Dendritic cell treated with granulocyte-macrophage colony-stimulating factor and Interleukin-4, amounts not matched to agents 40 ng/mL and 50 ng/mL, for 4 days (primary cell): ENCODE results near the gene PBLD.
"Not testable (repeated sequence)": the region's sequence is repeated elsewhere in the genome, so short reads cannot be mapped to it uniquely, and the experiment has no call there.

Experiments
- H3K27ac Mint-ChIP-seq: one replicate; pipeline ENCODE4 v1.8.0; 2022; ENCODE audit warnings: mild to moderate bottlenecking, mixed read lengths
- H3K27me3 Mint-ChIP-seq: one replicate; pipeline ENCODE4 v1.8.0; 2022; ENCODE audit warnings: mild to moderate bottlenecking, mixed read lengths
- H3K36me3 Mint-ChIP-seq: one replicate; pipeline ENCODE4 v1.8.0; 2022; ENCODE audit warnings: low read depth, mixed read lengths
- H3K4me1 Mint-ChIP-seq: one replicate; pipeline ENCODE4 v1.8.0; 2022; ENCODE audit warnings: low read depth, mixed read lengths
- H3K4me3 Mint-ChIP-seq: one replicate; pipeline ENCODE4 v1.8.0; 2022; ENCODE audit warnings: mild to moderate bottlenecking, moderate library complexity, mixed read lengths
- H3K9me3 Mint-ChIP-seq: one replicate; pipeline ENCODE4 v1.8.0; 2022; ENCODE audit warnings: mixed read lengths
- intact Hi-C: fragments of 100-400 bp; cut with micrococcal nuclease; formaldehyde crosslinking; loops from one replicate; pipeline ENCODE4 v1.15.0; 2022

The PBLD gene

DNA sequence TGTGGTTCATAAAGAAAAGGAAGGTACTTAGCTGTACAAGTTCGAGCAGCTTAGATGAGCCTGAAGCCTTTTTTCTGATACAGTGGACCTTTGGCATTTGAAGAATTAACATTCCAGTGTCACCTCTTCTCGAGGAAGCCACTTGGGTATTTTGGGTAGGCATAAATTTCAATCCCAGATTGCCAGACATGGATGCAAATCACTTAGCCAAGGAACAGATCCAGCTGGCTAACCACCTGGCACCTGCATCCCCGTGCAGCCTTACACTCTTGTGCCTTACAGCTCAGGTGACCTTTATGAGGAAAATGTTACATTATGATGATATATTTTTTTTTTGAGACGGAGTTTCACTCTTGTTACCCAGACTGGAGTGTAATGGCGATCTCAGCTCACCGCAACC lies 84.8 kb downstream of the PBLD start:
- Mint-ChIP-seq H3K36me3 (no peaks in the 10 kb centered on the region), H3K4me3 (no peak overlapping the region), H3K9me3 (no peaks in the 10 kb centered on the region), H3K4me1 (peaks cover 15% of the 10 kb centered on the region), H3K27ac (no peak overlapping the region), H3K27me3 (no peaks in the 10 kb centered on the region)
- intact Hi-C loops: no loop called here

- H3K9me3 Mint-ChIP-seq, H3K27me3 Mint-ChIP-seq, H3K4me1 Mint-ChIP-seq, H3K4me3 Mint-ChIP-seq, intact Hi-C loops, H3K36me3 Mint-ChIP-seq, H3K27ac Mint-ChIP-seq: not testable (repeated sequence)
Observed at GRCh38 chr10:68246397-68246796, 86.3 kb downstream of the PBLD start.

DNA sequence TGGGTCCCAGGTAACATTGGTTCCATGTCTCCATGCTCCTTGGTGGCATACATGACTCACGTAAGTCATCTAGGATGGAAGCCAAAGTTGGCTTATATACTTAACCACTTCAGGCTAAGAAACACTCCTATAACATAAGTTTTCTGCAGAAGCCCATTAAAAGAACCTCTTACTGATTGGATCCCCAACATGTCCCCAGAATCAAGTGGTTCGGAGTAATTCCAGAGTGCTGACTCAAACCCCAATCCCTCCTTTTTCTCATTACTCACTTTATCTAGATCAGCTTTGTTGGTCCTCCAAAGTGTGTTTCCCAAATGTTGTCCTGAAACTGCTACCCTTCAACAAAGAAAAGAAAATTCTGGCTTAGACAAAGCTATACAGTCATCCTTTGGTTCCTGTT lies 90.7 kb downstream of the PBLD start:
- H3K4me1 Mint-ChIP-seq: no peaks in the 10 kb centered on the region
- H3K27me3 Mint-ChIP-seq: no peaks in the 10 kb centered on the region
- no peaks in the 10 kb centered on the region for H3K36me3 Mint-ChIP-seq
- H3K9me3 Mint-ChIP-seq: no peaks in the 10 kb centered on the region
- H3K4me3 Mint-ChIP-seq: no peak overlapping the region
- H3K27ac Mint-ChIP-seq: no peak overlapping the region
- intact Hi-C loops: no loop called here

DNA sequence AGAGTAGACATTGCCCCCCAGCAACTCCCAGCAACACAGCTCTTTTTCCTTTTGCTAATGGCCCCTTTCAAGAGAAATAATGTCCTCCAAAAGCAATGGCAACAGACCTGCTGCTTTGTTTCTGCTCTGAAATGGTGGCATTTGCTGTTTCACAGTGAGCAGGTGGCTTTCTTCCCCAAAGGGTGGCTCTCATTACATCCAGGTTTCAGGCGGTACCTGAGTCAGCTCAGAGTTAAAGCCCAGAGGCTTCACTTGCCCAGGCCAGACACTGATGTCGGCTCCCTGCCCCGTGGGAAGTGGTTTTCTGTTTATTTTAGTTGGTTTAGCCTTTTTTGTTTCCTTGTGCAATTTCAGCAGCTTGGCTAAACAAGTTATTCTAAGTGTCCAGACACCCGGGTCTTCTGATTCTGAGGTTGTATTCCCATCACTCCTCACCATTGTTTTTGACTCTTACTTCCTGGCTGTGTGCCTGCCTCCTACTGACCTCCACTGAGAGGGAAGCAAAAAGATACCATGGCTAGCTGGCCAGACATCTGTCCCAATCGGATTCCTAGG lies 93.1 kb downstream of the PBLD start:
- Mint-ChIP-seq H3K9me3 (no peaks in the 10 kb centered on the region), H3K27ac (no peak overlapping the region), H3K4me3 (no peak overlapping the region), H3K4me1 (no peaks in the 10 kb centered on the region), H3K36me3 (no peaks in the 10 kb centered on the region), H3K27me3 (peaks cover 4% of the 10 kb centered on the region)
- intact Hi-C loops: no loop called here

DNA sequence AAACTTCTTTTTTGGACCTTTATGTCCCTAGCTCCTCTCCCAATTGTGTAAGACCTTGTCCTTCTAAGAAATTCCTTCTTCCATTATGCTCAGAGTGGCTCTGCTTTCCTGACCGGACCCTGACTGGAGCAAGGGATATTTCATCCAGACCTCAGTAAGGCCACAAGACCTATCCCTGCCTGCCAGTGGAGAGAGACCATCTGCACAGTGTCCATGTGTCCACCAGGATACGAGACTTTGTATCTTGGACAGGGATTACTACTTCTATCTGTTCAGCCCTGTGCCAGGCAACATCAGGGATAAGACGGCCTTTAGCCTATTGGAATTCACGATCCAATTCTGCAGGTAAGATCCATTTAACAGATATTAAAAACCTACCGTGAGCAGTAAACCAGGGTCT lies 93.7 kb downstream of the PBLD start:
- Mint-ChIP-seq H3K9me3 (no peaks in the 10 kb centered on the region), H3K27me3 (peaks cover 5% of the 10 kb centered on the region), H3K4me3 (no peak overlapping the region), H3K36me3 (no peaks in the 10 kb centered on the region), H3K27ac (no peak overlapping the region), H3K4me1 (no peaks in the 10 kb centered on the region)
- intact Hi-C loops: no loop called here

GRCh38 chr10:68238371-68238770 lies 94.4 kb downstream of the PBLD start:
- Mint-ChIP-seq H3K4me1 (no peaks in the 10 kb centered on the region), H3K9me3 (no peaks in the 10 kb centered on the region), H3K27ac (no peak overlapping the region), H3K27me3 (peaks cover 5% of the 10 kb centered on the region), H3K36me3 (no peaks in the 10 kb centered on the region), H3K4me3 (no peak overlapping the region)
- intact Hi-C loops: no loop called here

GRCh38 chr10:68237173-68237572 lies 95.6 kb downstream of the PBLD start:
- Mint-ChIP-seq H3K9me3 (no peaks in the 10 kb centered on the region), H3K27ac (no peak overlapping the region), H3K4me1 (no peaks in the 10 kb centered on the region), H3K36me3 (no peaks in the 10 kb centered on the region), H3K4me3 (no peak overlapping the region), H3K27me3 (peaks cover 11% of the 10 kb centered on the region)
- intact Hi-C loops: no loop called here

GRCh38 chr10:68235581-68235980 lies 97.1 kb downstream of the PBLD start:
- H3K36me3 Mint-ChIP-seq: no peaks in the 10 kb centered on the region
- H3K27me3 Mint-ChIP-seq: peaks cover 25% of the 10 kb centered on the region
- intact Hi-C loops: no loop called here
- no peak overlapping the region for H3K4me3 Mint-ChIP-seq
- no peak overlapping the region for H3K27ac Mint-ChIP-seq
- peaks cover 13% of the 10 kb centered on the region for H3K4me1 Mint-ChIP-seq
- no peaks in the 10 kb centered on the region for H3K9me3 Mint-ChIP-seq

- intact Hi-C loops: no loop called here
- Mint-ChIP-seq H3K9me3 (no peaks in the 10 kb centered on the region), H3K4me3 (no peak overlapping the region)
Observed at GRCh38 chr10:68235111-68235510, 97.6 kb downstream of the PBLD start.

DNA sequence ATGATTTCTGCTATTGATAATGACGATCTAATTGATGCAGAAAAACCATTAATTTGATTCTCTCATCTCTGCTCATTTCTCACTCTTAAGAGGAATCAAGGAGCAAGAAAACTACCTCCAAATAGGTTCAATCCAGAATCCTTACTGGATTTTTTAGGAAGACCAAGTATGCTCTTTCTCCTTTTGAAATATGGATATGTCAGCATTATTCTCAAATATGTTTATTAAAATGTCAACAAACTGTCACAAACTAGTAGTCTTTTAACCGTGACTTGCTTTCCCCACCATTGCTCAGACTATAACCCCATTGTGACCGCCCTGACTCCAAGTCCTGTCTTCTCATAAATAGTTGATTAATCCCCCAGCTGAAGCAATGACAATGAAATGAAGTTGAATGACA lies 99.7 kb downstream of the PBLD start:
- intact Hi-C loops: no loop called here
- peaks cover 39% of the 10 kb centered on the region for H3K27me3 Mint-ChIP-seq
- no peaks in the 10 kb centered on the region for H3K9me3 Mint-ChIP-seq
- H3K4me1 Mint-ChIP-seq: peaks cover 13% of the 10 kb centered on the region
- no peak overlapping the region for H3K4me3 Mint-ChIP-seq
- no peak overlapping the region for H3K27ac Mint-ChIP-seq
- no peaks in the 10 kb centered on the region for H3K36me3 Mint-ChIP-seq

More at GRCh38 chr10:68235111-68235510, 97.6 kb downstream of the PBLD start:
- no peak overlapping the region for H3K27ac Mint-ChIP-seq
- peaks cover 26% of the 10 kb centered on the region for H3K27me3 Mint-ChIP-seq
- peaks cover 13% of the 10 kb centered on the region for H3K4me1 Mint-ChIP-seq
- no peaks in the 10 kb centered on the region for H3K36me3 Mint-ChIP-seq
